GM20431 (cell line): ENCODE results near the gene PLEKHA6.

Experiments
- in situ Hi-C: fragments of 300-500 bp; cut with MseI, MboI; formaldehyde crosslinking; loops from one replicate; pipeline ENCODE4 v1.15.0; 2020; ENCODE audit warnings: low sequenced_read_pairs; ENCODE audit not compliant: unreplicated experiment

PLEKHA6 gene

DNA sequence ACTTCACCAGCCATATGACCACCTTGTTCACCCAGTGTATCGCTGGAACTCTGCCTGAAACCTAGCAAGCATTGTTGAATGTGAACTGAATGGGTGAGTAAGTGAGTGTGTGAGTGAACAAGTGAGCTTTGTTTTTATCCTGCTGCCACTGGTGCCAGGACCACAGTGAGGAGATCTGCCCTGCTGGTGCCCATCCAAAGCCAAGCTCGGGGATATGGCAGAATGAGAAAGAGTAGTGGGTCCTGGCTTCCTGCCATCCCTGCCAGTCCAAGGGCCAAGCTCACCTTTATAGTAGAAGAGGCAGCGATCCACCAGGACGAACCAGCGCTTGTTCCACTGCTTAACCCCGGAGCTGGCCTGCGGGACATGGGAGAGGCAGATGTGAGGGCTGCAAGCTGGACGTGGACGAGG, 92.5 kb downstream of the PLEKHA6 start:
- in situ Hi-C loops = no loop called here

DNA sequence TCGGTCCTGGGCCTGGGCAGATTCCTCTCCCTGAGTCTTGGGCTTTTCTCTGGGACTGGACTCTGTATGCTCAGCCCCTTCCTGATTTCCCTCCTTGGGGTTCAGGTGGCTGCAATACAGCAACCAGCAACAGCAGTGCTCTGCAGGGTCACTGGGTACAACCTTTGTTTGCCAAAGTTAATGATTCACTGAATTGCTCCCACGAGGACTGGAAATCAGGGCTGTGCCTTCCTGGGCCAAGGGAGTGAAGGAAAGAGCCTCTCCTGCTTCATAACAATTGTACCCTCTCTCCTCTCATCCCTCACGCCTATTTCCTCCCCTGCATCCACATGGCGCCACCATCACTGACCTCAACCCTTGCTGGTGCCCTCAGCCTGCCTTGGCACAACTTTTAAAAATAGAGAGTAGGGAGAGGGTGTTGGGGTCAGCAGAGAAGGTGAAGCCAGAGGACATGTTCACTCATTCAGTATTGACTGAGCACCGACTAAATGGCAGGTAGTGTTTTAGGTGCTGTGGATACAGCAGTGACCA, 93.2 kb downstream of the PLEKHA6 start:
- in situ Hi-C loops = no loop called here

DNA sequence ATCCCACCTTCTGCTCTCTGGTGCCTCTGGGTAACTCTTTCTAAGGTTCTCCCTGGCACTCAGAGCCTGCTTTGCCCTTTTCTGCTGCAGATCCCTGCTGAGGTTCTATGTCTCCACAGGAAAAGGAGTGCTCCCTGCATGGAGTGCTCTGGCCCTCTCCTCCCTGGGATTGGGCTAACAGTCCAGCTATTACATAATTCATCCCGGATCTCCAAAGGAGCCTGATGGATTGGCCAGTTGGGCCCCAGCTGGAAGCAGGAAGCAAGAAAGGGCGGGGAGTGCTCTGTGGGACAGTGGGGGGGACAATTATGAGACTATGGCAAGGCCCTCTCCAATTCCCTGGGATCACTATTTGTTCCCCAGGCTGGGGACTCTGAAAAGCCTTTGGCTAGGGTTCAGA, 94.1 kb downstream of the PLEKHA6 start:
- in situ Hi-C loops = no loop called here

DNA sequence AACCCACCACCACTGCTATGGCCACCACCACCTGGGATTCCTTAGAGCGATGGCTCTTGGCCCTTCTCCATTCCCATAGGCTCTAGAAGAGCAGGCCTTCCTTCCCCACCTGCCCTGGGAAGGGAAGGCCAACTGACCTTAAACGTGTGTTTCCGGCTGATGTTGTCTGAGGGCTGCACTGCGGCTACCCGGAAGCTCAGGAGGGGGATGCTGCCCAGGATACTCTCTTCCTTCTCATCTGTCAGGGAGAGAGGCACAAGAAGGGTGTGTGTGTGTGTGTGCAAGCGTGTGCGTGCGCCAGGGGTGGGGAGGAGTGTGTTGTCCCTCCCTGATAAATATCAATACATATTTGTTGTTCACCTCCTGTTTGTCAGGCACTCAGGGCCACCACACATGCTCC, 94.9 kb downstream of the PLEKHA6 start:
- in situ Hi-C loops = no loop called here

DNA sequence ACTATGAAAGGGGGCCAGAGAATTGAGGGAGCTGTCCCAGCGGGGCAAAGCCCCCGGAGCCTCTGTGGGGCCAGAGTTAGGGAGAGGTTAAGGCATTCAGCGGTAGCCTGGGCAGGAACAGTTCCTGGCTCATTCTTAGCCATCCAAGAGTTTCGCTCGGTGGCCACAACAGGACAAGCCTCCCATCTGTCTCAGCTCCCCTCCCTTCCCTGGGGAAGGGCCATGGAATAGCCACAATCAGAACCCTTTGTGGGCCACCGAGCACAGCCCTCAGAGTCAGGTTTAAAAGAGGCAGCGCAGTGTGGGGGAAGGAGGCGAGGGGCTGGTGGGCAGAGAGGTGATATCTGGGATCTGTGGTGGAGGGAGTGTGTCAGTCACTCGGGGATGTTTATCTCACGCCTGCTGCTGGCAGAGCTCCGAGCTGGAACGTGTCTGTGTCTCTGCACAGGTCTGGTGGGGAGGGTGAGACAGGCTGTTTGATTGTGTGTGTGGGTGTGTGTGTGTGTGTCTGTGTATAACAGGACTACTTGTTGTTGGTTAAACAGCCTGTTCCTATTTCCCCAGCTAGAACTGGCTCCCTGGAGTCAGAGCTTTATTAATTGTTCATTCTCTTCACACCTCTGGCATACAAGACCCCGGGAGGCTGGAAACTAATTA, 96.3 kb downstream of the PLEKHA6 start:
- in situ Hi-C loops = no loop called here

DNA sequence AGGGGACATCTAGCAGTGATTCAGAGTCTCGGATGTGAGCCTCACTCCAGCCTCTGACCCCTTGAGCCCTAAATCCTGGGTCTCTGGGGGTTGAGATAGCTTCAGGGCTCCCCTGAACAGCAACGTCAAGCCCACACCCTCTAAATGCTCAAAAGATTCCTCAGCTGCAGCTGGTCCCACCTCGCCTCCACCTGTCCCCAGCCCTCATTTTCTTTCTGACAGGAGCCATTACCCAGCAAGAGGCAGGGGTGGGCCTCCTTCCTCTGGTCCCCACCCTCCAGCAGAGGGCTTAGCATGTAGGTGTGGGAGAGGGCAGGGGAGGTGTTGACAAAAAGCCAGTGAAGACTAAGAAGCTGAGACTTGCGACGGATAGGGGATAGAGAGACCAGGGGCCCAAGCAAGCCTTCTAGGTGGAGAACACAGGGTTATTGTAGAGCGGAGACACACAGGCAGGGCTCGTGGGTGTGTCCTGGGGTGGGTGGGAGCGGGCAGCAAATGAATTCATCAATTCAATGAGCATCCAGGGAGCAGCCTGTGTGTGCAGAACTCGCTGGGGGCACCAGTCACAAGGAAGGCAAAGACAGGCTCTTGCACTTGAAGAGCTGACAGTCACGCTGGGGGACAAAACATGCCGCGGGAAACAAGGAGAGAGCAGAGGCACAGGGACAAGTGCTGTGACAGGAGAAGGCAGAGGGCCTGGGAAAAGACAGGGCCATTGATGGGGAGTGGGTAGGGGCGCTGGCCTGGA, 97.0 kb downstream of the PLEKHA6 start:
- in situ Hi-C loops = no loop called here

DNA sequence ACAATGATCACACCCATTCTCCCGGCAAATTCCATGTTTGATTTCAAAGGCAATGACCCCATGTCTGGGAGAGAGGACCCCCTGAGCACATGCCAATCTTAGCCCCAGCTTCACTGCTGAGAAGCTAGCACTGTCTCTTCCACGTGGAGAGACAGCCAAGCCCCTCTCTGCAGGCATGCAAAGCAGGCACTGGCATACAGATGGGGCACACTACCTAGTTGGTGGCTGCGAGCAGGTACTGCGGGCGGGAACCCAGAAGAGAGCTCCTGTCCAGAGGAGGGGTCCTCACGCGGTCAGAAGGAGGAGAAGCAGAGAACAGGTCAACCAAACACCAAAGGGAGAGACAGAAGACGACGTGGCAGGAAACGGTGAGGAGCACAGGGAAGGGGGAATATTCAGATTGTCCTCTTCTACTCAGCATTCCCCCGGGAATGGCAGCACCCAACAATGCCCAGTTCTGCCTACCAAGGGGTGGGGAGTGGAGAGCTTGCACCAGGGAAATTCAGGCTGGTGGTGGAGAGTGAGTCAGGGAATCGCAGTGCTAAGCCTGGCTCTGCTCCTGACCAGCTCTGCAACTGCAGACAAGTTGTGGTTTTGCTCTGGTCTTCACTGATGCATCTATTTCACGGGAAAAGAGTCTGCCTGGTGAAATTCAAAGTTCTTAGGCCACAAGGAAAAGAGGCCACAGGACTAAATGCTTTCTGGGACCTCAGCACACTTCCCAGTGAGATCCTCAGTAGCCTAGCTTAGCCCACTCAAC, 97.8 kb downstream of the PLEKHA6 start:
- in situ Hi-C loops = no loop called here

DNA sequence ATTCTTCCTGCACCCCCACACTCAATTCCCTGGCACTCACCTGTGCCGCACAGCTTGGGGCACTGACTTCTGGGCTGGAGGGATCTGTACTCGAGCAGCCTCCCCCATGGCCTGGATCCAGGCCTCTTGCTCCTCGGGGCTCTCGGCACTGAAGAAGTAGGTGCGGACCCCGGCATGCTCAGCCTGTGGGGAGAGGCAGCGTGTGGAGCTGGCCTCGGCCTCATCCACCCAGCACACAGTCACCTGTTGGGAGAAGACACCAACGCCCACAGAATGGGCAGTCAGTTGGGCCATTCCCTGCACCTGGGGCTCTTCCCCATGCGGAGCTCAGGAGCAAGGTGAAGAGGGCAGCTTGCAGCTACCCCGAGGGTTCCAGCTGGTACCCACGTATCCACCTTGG, 98.5 kb downstream of the PLEKHA6 start:
- in situ Hi-C loops = no loop called here

DNA sequence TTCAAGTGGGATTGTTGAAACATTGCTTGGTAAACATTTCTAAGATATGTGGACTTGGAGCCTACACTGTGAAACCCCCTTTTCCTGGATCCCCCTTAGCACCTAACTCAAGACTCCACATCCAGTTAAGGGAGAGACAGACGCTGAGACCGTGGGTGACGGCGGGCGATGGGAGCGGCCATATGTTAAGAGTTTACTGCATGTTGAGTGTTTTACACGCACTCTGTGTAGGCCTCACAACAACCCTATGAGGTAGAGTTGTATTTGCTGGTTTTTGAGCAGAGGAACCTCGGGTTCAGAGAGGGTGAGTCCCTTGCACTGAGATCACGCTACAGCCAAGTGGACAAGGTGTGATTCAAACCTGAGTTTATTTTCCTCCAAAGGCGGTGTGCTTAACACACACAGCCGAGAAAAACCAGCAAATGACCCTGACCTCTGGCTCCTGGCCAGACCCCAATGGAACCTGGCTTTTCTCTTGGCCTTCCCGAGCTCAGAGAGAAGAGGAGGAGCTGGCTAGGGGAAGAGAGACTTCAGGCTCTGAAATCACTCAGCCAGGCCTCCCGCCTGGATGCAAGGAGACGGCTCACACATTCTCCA, 99.0 kb downstream of the PLEKHA6 start:
- in situ Hi-C loops = no loop called here

DNA sequence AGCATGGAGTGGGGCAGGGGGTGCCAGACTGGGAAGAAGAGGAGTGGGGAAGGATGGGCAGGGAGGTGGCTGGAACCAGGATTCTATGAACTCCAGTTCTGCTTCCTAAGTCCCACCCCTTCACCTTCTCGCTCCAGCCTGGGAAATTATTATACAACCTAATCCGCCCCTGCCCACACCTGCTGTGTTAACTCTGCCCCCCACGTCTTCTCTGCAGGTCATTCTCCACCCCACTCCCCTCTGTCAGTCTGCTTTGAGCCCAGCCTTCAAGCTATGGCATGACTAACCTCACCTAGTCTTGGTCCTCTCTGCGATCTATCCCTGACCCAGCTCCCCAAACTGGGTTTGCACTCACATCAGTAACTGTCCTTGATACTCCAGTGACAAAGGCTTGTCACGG, 99.9 kb downstream of the PLEKHA6 start:
- in situ Hi-C loops = no loop called here

DNA sequence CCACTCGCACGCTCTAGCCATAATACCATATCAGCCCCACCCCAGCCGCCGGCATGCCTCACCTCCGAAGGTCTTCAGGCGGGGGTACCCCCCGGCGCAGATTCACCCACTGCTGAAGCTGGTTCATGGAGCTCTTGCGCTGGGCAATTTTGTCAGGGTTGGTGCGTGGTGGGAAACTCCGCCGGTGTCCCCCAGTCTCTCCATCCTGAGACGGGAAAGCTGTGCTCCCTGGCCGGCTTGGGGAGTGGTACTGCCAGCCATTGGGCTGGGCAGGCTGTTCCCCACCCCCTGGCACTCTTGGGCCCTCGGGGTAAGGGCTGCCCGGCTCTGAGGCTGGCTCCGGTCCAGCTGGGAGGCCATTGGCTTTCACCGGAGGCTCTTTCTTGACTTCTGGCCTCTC, 100.5 kb downstream of the PLEKHA6 start:
- in situ Hi-C loops = no loop called here

DNA sequence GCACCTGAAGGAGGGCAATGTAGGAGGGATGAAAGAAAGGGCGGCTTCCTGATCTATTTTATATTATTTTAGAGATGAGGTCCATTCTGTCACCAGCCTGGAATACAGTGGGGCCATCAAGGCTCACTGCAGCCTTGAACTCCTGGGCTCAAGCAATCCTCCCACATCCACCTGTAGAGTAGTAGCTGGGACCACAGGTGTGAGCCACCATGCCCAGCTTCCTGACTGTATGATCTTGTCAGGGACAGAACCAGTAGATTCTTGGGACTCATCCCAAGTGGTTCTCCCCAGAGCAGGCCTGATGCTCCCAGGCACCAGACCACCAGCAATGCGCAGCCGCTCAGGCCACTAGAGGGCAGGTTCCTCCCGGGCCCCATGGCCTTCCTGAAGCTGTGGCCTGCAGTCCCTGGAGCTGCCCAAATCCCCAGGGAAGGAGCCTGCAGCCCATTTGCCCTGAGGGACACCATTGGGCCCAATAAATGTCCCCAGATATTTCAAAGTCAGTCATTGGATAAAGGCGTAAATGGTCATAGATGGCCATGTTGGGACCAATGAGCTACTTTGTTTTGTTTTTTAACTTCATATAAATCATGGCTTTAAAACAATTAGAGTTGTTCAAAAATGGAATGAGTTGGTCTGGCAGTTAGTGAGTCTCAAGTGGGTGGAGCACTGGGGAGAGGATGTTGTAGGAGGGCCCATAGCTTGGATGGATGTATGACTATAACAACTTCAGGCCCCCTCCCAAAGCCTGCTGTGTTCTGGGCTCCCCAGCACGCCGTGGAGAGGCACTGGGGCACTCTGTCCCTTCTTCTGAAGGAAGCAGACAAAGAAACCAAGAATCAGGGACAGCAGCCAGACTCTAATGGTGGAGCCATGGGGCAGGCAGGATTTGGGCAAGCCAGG, 101.3 kb downstream of the PLEKHA6 start:
- in situ Hi-C loops = no loop called here

DNA sequence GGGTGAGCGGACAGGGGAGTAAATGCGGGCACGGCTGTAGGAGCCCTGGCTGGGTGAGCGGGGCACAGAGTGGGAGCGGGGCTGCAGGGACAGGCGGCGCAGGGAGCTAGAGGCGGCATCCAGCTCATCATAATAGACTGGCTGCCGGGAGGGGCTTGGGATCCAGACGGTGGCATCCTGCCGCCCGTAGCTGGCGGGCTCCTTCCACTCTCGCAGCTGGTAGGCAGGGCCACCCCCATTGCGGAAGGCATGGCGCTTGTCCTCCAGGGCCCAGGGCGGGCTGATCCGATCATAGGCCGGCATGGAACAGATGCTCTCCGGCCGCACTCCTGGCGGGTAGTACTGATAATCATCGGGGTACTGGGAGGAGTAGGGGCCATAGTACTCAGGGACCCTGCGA, 102.3 kb downstream of the PLEKHA6 start:
- in situ Hi-C loops = no loop called here

DNA sequence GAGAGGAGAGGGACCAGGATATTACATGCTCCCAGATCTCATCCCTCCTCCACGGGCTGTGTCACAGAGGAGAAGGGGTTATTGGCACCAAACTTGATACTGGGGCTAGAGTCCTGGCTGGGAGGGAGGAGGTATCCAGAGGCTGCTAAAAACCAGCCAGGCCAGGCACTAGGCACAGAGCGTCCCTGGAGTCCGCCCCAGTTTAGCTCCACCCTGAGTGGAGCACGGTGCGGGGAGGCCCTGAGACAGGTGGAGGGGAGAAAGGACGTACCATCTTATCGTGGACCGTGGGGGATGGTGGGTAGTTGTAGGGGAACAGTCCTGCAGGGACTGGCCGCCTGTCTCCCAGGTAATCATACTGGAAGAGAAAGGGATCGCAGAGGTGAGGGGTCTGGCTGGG, 103.2 kb downstream of the PLEKHA6 start:
- in situ Hi-C loops = no loop called here

DNA sequence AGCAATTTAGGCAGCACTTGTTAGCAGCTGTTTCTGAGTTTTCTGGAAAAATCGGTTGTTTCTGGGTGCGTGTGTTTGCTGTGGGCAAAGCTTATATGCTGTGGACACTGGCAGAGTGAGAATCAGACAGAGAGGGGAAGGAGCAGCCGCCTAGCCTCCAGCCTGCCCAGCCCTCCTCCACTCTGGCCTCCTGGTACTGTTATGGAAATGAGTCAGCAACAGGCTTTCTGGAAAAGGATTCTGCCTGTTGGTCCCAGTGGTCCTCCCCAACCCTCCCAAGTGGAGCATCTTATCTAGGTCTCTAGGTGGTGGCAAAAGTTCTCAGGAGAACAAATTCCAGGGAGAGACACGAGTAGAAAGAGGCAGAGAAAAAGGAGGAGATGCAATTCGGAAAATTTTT, 103.8 kb downstream of the PLEKHA6 start:
- in situ Hi-C loops = no loop called here

DNA sequence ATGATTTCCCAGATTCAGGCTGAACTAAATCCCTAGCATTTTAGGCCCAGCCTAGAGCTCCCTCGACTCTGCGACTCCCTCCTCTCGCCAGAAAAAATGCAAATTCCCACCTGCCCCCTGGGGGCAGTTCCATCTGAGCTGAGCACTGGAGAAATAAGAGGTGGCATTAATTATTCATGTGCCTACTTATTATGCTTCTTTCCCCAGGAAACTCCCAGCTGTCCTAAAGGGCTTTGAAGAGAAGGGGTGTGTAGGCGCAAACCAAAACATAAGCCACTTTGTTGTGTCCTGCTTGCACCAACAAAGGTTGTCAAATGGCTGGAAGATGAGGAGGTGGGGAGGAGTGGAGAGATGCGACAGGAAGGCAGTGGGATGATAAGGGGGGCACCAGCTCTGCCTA, 104.5 kb downstream of the PLEKHA6 start:
- in situ Hi-C loops = no loop called here

DNA sequence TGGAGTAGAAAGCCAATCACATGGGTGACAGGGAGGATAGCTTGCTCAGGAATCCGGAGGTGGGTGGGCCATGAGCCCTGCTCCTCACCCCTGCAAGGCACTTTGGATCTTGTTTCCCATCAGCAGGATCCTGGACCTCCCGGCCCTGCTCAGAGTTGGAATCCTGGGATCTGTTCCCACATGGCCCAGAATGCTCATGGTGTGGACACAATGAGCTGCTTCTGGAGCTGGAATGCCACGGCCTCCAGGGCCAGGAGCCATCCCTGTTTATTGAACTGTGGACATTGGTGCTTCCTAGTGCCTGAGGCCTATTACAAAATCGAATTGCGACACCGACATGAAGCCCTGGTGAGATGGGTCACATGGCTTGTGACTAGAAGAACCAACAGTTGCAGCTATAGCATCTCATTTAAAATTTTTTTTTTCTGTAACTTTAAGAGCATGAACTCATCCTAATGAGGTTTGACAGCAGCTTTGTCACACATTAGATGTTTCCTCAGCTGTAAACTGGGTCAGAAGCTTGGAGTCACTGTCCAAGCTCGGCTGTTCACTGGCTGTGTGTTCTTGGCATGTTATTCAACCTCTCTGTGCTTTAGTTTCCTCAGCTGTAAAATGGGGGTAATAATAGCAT, 105.6 kb downstream of the PLEKHA6 start:
- in situ Hi-C loops = no loop called here

DNA sequence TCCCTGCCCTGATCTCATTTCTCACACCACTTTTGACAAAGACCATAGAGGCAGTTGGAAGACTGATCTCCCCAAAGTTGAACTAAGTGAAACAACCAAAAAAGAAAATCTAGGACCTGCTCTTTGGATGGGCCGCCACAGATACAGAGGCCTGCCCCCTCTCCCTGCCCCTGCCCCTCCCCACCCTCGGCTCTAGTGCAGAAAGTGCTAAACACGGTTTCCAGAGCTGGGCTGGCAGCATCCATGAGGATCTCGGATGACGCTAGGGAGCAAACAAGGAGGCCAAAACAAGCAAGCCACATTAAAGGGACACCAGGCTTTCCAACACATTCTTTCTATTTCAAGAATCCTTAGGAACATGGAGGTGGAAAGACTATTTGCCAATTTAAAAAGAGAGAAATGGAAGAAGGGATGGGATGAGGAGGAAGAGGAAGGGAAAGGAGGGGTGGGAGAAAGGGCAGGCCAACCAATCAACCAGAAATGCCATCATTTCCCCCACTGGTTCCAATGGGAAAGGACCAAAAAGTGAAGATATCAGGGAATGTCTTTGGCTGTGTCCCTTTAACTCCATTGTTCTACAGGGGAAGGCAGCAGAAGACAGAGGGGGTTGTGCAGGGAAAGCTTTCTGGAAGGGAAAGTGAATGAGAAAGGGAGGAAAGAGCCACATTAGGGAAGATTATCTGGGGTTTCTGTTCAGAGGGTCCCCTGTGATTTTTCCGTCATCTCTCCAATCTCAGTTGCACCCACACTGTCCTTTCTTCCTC, 107.6 kb downstream of the PLEKHA6 start:
- in situ Hi-C loops = no loop called here
